K562 (cell line): Measurements from ENCODE around the gene SEC22C. TPM values are rescaled to one million over a fixed set of nuclear protein-coding genes. Genes with fewer than 3 reads are reported as not detected.

ENCODE experiments used
- ESRRB ChIP-seq: fragments of 250-450 bp; sonication (Bioruptor Pico); IDR thresholded peaks from 2 replicates; pipeline ENCODE4 v1.5.0; 2020; ENCODE audit warnings: mild to moderate bottlenecking, moderate library complexity, borderline replicate concordance
- ETS1 ChIP-seq: conservative IDR thresholded peaks from 2 replicates; pipeline ENCODE4 v1.6.1; 2011; ENCODE audit warnings: low read depth, mild to moderate bottlenecking, low read length; ENCODE audit not compliant: control insufficient read depth
- GABPB1 ChIP-seq: sonication (generic); formaldehyde crosslinking; IDR thresholded peaks from 2 replicates; pipeline ENCODE4 v1.8.0; 2022; ENCODE audit warnings: mild to moderate bottlenecking, missing genetic modification reagents
- GTF2B ChIP-seq: IDR thresholded peaks from 2 replicates; pipeline ENCODE4 v1.6.1; 2011; ENCODE audit not compliant: insufficient read length; ENCODE audit errors: extremely low read depth
- HLTF ChIP-seq: fragments of 450-650 bp; IDR thresholded peaks from 2 replicates; pipeline ENCODE4 v1.6.1; 2016
- HNRNPL ChIP-seq: fragments of 200-400 bp; formaldehyde crosslinking; IDR thresholded peaks from 2 replicates; pipeline ENCODE4 v1.6.1; 2017; ENCODE audit warnings: low read depth, mild to moderate bottlenecking, low read length
- KAT7 ChIP-seq: sonication (generic); formaldehyde crosslinking; IDR thresholded peaks from 2 replicates; pipeline ENCODE4 v1.8.0; 2022; ENCODE audit warnings: missing genetic modification reagents, mild to moderate bottlenecking, borderline replicate concordance
- MBD1 ChIP-seq: fragments of 250-450 bp; sonication (Bioruptor Pico); IDR thresholded peaks from 2 replicates; pipeline ENCODE4 v1.8.0; 2022; ENCODE audit warnings: inconsistent platforms
- MEF2A ChIP-seq: IDR thresholded peaks from 2 replicates; pipeline ENCODE4 v1.6.1; 2011; ENCODE audit warnings: low read depth, mild to moderate bottlenecking, low read length, moderate library complexity; ENCODE audit not compliant: control insufficient read depth
- MTA2 ChIP-seq: fragments of 450-650 bp; IDR thresholded peaks from 2 replicates; pipeline ENCODE4 v1.6.1; 2016; ENCODE audit warnings: low read depth
- NCOR1 ChIP-seq: fragments of 450-650 bp; IDR thresholded peaks from 2 replicates; pipeline ENCODE4 v1.6.1; 2016; ENCODE audit warnings: mild to moderate bottlenecking, moderate library complexity
- NFATC3 ChIP-seq: fragments of 450-650 bp; IDR thresholded peaks from 2 replicates; pipeline ENCODE4 v1.6.1; 2017; ENCODE audit warnings: mild to moderate bottlenecking
- NRF1 ChIP-seq, 2 experiments: fragments of 450-650 bp; IDR thresholded peaks in 1 of 2; conservative IDR thresholded peaks in 1 of 2; 2 replicates each; pipeline ENCODE4 v1.6.1; 2014; ENCODE audit warnings: mild to moderate bottlenecking in 2 of 2
- POLR2AphosphoS2 ChIP-seq: IDR thresholded peaks from 2 replicates; pipeline ENCODE4 v1.6.1; 2012; ENCODE audit warnings: low read length, improper control_type of control experiment
- REST ChIP-seq, 2 experiments: fragments of 450-650 bp; formaldehyde crosslinking in 1 of 2; IDR thresholded peaks; 2 replicates each; pipeline versions ENCODE4 v1.4.0 to v1.6.1; 2014 to 2020; ENCODE audit warnings: mild to moderate bottlenecking in 2 of 2, borderline replicate concordance in 1 of 2, low read depth in 1 of 2
- RFX7 ChIP-seq: fragments of 250-450 bp; sonication (Bioruptor Pico); IDR thresholded peaks from 2 replicates; pipeline ENCODE4 v1.5.1; 2021; ENCODE audit warnings: mild to moderate bottlenecking
- ZNF431 ChIP-seq: sonication (generic); formaldehyde crosslinking; IDR thresholded peaks from 2 replicates; pipeline ENCODE4 v1.8.0; 2022; ENCODE audit warnings: mild to moderate bottlenecking, missing genetic modification reagents
- polyA plus RNA-seq, 8 experiments: library from polyadenylated mRNA; depleted of rRNA in 4 of 8; stranded (reverse) in 5 of 8; unstranded in 3 of 8; fragments of >200 nt; fragmentation: Nextera tagmentation in 2 of 8; fragmentation: Illumina TruSeq in 1 of 8; extraction: Ambion mirVana in 2 of 8; extraction: Trizol in 1 of 8; gene quantifications; 2 replicates each; pipeline versions ENCODE4 v1.2.1 to v1.2.3, GENCODE V29; 2011 to 2014; ENCODE audit warnings: inconsistent platforms in 1 of 8, missing spikeins in 1 of 8
- total RNA-seq, 7 experiments: library from RNA; depleted of rRNA in 6 of 7; stranded (reverse); fragments of >200 nt in 6 of 7; fragmentation: Illumina TruSeq in 2 of 7; extraction: Trizol in 2 of 7; gene quantifications; 2 replicates each; pipeline versions ENCODE4 v1.2.1 to v1.2.3, GENCODE V29; 2011 to 2021; ENCODE audit warnings: low replicate concordance in 1 of 7

SEC22C gene
- total and polyA plus RNA-seq, 9 of the 15 experiments (the other 6 are each of a cell fraction or from before 2014, with no cell fraction given): 35.6 to 68.4 (median 50.7) TPM

- TF ChIP-seq GTF2B (no peak), ZNF431 (CRISPR knock-in tag) (no peak), NCOR1 (no peak), MEF2A (no peak), NRF1 (conservative IDR thresholded peaks at IDR 0.05 in 1 of 2, IDR thresholded peaks at IDR 0.05 in 1 of 2) (no peak), ESRRB (CRISPR knock-in tag) (no peak), GABPB1 (CRISPR knock-in tag) (no peak), ETS1 (peak; percentile 45; the same call in 1 of the 2 replicates), HNRNPL (no peak), NFATC3 (no peak), REST (IDR thresholded peaks at IDR 0.05; ENCODE audit: borderline replicate concordance) (peak; percentile 40; the same call in 1 of the 2 replicates), REST (CRISPR knock-in tag; IDR thresholded peaks at IDR 0.05; ENCODE audit: low read depth) (no peak), HLTF (no peak), MBD1 (CRISPR knock-in tag) (no peak), RFX7 (CRISPR knock-in tag) (no peak), KAT7 (CRISPR knock-in tag) (no peak), POLR2AphosphoS2 (peak; percentile 84; the same call in 1 of the 2 replicates), MTA2 (no peak)
Observed at GRCh38 chr3:42547401-42547945, 34.3 kb downstream of the SEC22C start (continued).
